Fibroblast of the conjunctiva (primary cell): ENCODE measurements around the gene PRKG1.

Experiments used
- DNase-seq: peaks from one replicate; pipeline ENCODE4 v3.0.0-alpha.2; 2010; ENCODE audit warnings: low read depth

PRKG1 gene

DNA sequence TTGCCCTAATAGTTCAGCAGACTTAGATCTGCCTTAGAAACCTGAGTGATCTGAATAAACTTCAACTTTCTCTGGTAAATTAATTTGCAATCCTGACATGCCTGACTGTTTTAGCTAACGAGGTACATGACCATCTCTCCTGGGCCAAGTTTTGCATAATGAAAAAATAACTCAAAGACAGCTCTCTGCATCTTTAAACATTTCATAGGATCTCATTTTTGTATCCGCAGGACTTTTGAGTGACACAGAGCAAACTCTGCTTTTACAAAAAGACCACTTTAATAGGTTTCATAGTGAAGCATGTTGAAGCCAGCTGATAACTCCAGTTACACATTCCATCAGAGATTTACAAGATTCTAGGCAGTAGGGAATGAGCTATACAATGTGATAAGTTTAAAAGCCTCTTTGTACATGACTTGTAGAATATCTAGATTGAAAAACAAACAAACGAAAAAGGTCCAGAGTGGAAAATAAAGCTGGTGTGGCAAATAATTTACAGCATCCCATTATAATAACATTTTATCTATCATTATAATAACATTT, 2.1 kb downstream of the PRKG1 start:
- no peak for DNase-seq

DNA sequence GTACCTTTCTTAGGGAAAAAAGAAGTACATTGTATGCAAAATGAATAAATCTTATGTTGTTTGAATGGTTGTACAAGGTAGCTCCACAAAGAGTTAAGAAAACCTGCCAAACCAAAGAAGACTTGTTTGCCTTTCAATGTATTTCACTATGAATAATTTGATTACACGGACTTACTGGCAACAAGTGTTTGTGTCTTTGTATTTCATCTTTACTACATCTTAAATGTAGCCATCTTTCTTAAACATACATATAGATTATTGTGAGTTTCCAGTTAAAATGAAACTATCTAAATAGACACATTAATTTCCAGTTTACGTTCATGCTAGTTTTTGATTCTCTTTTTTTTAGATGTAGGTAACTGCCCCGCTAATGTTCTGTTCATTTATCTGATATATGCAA, 2.8 kb downstream of the PRKG1 start:
- no peak for DNase-seq

DNA sequence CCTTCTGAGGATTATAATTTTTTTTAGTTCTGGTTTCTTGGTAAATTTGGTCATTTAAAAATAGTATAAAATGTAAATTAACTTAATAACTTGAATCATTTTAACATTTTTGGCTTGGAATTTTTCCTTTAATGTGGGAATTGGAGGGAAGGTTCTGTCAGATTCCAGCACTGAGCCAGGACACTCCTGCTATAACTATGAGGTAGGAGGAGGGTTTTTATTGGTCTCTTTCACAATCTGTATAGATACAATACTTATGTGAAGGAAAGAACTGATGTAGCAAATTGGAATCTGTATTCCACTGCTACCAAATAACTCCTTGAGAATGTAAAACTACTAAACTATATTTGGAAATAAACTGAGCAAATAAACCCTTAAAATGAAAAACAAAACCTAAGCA, 3.2 kb downstream of the PRKG1 start:
- DNase-seq = no peak

DNA sequence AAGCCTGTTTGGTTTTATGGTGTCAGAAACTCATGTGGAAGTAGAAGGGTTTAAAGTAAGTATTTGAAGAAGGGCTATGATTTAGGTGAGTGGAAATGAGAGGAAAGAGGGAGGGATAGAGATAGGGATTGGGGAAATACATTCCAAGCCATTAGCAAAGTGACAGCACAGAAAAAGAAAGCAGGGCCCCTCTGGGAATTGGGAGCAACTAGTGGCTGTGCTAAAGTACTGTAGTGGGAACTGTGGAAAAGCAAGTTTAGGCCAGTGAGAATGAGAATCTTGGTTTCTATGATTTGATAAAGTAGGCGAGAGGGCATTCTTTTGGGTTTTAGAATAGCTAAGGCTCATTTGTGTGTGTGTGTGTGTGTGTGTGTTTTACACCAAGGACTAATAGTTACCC, 5.0 kb downstream of the PRKG1 start:
- DNase-seq = no peak

DNA sequence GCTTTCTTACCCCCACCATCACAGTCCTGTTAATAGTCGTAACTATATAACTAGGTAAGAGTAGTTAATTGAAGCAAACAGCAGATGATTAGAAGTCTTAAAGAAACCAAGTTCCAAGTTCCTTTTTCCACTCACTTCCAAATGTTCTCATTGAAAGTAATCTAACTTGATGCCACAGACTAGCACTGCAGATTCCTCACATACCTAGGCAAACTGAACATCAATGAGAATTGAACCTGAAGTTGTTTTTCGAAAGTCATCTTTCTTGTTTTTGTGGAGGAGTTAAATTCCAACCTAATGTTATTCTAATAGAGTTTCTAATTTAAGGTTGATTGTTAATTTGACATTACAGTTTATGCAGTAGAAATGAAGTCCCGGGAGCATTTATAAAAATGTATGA, 5.5 kb downstream of the PRKG1 start:
- DNase-seq = no peak

DNA sequence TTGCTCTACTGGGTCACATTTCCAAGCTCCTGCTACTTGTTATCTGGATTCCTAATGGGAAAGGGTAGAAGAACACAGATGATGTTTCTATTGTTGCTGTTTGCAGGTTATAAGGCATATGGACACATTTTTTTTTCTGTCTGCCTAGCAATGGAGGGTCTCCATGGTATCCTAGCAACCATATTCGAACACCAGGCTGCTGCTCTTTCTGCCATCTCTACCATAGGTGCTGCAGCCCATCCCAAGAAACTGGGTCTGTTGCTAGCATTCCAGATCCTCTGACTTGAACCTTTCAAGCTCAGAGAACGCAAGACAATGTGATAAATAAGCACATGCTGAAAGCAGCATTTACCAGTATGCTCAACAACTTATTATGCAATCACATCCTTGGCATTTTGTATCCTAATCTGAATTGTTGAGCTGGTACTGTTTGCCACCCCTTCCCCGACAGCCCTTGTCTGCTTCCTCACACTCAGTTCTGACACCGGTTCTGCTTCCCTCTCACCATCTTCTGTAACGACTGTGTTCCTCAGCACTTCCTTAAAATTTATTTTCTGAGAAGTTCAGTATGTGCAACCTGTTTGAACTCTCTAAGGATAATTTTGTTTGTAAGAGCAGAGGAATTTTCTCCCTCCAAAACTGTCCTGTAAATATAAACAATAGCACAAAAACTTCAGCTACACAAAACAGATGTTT, 6.2 kb downstream of the PRKG1 start:
- DNase-seq = no peak

DNA sequence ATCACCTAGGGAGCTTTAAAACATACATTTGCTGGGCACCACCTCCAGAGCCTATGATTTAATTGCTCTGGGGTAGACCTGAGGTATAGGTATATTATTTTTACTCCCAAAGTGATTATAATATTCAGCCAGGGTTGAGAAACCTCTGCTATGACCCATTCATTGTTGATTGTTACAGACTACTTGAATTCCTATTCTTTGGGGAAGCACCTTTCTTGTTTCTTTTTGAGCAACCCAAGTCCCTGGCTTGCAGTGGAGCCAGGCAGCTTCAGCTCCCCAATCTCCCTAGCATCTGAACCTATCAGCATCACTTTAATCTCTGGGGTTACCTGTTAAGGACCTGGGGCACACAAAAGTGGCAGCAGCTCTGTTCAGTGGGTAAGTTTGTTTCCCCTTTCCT, 8.6 kb downstream of the PRKG1 start:
- no peak for DNase-seq

DNA sequence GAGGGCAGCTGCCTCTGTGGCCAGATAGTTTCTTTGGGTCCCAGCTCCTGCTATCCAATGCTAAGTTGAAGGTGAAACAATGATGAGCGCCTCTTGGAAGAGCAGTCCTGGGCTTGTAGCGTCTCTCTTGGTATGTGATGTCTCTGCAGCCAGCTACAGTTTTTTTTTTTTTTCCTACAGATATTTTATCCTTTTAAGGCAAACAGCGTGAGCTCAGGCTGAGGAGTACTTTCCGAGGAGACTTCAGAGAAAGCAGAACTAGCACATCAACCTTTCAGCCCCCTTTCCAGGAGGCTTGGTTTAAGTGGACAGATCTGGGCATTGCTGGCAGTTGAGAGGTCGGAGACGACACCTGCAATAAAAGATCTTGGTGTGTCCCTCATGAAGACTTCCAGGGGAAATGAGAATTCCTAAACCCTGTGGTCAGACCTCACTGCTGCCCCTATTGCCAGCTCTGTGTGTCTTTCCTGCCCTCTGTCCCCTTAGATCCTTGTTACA, 9.1 kb downstream of the PRKG1 start:
- DNase-seq = no peak

DNA sequence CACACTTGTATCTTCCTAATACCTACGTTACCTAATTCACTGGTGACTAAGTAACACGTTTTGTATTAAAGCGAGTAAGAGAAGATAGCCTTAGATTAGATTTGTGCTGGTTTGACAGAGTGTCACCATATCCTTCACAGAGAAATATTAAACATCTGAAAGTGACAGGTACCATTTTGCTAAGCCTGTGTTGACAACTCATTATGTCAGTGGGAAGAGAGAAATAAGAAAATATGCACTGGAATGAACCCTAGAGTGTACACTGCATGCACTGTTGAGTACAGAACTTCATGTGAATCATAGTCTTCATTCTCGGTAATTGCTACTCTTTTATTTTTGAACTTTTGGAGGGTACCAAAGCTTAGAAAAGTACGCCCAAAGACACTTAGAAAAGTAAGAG, 10.9 kb downstream of the PRKG1 start:
- no peak for DNase-seq

DNA sequence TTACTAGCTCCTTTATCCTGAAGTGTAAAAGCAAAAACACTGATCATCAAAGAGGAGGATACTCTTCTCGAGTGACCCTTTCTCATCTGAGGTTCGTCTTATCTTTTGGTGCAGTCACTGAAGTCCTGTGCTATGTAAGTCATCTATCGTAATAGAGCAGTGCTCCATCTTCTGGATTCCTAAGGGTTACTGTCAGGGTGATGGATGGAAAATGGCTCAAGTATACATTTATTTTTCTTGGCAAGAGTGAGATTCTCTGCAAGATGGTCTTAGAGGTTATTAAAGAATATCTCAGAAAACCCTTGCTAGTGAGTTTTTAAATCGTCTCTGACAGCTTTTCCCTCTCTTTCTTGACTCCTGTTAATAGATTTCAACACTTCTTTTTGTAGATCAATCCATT, 12.4 kb downstream of the PRKG1 start:
- no peak for DNase-seq

DNA sequence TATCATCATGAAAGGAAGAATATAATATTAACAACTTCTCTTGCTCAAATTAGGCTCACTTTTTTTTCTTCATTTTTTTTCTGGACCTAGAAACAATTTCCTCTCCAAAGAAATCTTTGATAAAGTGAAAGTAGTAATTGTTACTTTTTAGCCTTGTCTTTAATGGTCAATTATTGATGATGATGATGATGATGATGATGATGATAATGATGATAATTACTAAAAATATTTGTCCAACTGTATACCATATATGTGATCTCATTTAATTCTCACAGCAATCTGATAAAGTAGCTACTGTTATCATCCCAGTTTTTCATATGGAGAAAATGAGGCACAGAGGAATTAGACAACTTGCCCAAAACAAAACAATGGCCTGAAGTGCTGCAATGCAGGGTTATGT, 12.8 kb downstream of the PRKG1 start:
- DNase-seq = no peak

DNA sequence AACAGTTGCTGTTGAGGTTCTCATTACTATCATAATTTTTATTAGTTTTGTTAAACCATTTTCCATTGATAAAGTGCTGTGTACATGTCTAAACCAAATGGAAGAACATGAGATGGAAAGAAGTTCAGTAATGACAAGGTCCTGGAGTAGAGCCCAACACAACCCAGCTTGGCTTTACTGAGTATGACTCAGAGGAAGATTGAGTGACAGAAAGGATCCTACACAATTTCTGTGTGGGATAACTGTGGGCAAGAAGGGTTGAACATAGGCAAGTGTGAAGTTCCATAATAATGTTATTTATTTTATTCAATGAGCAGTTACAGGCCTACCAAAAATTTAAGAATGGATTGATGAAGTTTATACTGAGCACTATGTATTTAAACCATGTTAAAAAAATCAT, 15.9 kb downstream of the PRKG1 start:
- peak; percentile 28 for DNase-seq

DNA sequence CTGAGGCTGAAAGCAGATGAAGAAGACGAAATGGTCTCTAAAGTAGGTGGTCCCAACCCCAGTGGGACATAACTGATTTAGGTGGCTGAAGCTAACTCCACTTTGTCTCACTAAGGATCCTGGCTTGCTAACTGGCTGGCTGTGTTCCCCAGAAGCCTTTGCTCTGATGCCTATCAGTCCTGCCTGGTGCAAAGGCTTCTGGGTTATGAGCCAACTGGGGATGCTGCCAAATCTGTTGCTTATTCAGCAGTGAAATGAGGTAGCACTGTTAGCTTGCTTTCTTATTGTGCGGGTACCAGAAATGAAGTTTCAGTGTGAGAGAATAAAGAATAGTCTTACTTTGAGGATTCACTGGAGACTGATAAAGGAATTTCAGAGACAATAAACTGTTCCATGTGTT, 18.1 kb downstream of the PRKG1 start:
- DNase-seq = no peak

DNA sequence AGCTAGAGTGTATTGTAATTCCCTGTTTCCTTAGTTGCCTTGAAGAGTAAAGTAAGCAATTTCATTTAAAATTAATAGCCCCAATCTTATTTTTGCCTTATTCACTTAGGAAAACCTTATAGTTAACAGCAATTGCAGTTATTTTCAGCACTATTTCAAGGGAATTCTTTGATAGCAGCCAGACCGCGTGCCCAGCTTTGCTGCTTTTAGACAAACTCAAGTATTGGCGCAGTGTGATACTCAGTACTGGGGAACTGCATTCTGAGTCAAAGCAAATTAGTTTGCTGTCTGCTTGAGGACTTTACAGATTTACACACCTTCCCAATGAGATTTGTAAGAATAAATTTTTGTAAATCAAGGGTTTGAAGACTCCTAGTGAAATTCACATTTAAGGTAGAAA, 21.2 kb downstream of the PRKG1 start:
- no peak for DNase-seq

DNA sequence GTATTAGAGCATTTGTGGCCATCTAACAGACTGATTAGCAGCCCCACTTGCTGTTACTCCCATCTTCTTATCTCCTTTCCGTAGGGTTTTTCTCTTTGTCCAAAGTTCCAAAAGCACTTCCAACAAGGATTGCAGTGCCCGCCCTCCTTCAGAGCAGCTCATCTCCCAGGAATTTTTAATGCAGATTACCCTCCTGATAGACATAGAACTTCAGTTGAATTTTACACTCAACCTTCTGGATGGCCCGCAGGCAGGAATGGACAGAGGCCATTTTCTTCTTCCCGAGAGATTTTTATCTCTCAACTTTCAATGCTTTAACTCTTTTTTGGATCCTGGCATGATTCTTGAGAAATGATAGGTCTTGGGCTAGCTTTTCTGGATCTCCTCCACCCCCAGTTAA, 23.3 kb downstream of the PRKG1 start:
- no peak for DNase-seq

DNA sequence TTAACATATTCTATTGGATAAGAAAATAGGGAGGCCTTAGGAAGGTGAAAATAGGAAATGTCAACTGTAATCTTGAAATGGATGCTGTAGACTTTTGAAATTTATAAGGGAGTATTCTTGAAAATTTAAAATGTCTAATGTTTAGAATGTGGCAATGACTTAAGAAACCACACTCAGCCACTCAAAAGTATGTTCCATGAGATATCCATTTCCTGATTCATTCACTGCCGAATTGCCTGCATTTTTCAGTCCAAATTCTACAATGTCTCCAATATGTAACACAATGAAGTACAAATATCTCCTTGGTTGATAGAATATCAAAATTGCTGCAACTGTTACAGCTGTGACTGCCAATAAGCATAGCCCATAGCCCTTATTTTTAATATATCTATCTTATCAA, 25.9 kb downstream of the PRKG1 start:
- no peak for DNase-seq

DNA sequence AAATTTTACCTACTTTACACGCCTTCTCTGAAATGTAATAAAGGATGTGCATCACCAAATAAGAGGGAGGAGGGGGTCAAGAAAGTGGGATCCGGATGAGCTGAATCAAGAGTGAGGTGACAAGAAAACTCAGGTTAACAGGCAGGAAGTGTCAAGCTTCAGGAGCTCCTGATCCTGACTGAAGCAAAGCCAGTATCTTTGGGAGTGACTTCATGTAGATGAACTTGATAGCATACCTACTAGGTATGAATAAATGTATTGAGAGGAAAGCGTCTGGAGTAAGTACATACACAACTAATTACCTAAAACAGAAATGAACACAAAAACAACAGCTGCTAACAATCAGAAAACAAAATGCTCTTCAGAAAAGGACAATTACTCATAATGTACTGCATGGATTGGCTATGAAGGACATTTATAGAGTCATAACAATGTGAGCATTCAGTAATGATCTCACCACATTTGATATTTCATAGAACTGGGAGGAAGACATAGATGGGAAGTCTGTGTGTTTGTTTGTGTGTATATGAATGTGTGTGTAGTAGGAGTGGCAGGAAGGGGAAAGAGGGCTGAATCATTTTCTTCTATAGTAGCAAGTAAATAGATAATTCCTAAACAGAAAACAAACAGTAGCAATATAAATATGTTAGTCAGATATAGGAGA, 29.4 kb downstream of the PRKG1 start:
- DNase-seq = no peak

DNA sequence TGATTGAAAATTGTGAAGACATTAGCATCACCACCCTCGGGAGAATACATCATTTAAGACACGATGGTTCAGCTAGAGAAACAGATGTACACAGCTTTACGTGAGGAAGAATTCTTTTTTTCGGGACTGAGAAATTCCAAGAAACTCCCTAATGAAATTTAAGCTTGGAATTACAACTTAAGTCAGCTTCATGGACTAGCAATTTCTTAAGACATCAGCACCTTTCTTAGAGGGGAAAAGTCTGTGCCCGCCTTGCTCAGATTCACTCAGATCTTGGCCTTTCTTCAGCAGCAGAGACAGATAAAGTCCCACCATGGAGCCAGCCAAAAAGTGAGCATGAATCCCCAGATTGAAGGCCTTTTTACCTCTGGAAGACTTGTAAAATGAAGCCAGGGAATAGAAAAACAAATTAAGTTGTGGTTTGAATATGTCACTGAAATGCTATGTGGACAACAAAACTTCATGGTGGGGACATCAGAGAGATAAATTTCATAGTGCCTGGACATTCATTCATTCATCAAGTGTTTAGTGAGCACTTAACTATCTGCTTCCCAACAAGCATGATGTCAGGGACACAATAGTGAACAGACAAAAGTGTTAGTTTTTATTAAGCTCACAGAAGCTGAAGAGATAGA, 32.1 kb downstream of the PRKG1 start:
- DNase-seq = no peak

DNA sequence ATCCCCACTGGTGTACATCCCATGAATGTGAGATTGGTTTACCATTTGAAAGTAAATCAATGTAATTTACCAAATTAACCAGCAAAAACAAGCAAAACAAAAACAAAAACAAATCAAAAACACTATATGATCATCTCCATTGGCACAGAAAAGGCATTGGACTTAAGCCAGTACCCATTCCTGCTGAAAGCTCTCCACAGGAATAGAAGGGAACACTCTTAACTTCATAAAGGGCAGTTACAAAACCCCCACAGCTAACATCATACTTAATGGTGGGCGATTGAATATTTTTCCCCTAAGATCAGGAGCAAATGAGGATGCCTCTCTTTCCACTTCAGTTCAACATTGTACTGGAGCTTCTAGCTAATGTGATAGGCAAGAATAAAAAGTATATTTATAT, 34.1 kb downstream of the PRKG1 start:
- DNase-seq = no peak

DNA sequence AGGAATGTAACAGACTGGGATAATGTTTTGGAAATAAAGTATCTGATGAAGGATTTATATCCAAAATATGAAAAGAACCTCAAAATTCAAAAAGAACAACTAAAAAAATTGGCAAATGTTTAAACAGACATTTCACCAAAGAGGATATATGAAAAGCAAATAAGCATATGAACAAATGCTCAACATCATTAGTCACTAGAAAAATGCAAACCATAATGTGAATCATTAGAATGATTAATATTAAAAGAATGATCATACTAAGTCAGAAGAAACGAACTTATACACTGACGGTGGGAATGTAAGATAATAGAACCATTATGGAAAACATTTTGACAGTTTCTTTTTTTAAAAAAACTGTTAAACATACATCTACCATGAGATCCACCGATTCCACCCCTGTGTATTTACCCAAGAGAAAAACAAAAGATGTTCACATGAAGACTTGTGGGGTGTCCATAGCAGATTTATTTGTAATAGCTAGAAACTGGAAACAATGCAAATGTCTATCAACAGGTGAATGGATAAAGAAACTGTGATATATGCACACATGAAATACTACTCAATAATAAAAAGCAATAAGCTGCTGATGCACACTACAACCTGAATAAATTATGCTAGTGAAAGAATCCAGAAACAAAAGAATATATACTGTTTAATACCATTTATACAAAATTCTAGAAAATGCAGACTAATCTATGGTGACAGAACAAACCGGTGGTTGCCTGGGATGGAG, 35.7 kb downstream of the PRKG1 start:
- DNase-seq = peak; percentile 28

DNA sequence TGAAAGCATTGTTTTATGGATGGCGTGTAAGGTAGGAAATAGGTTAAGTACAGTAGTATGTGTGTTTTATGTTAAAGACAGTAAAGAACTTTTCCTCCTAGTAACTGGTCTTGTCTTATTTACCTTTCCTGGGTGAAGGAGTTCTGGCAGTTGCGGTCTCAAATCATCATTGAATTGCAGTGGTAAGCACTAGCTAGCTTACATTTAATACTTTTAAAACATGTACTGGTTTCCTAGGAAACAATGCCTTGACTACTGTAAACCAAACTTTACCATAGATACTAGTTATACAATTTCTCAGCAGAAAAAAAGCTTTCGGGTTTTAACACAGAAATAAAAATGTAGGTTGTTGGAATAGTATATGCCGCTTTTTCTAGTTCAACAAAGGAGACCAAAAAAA, 37.7 kb downstream of the PRKG1 start:
- no peak for DNase-seq

DNA sequence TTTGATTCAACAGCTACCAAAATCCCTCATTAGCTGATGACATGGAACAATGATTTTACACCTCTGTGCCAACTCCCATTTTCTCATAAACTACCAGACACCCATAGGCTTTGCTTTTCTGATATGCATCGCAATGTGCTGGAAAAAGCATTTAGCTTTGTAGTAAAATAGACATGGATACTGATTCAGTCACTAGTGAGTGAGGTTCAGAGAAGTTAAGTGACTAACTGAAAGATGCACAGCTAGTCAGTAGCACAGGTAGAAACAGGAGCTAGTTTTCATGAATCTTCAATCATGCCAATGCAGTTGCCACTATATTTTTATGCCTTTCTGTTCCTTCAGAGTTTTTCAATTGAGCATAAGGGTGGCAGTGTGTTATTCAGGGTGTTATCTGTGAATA, 38.7 kb downstream of the PRKG1 start:
- DNase-seq = no peak
